Kidney (tissue), 14 donors: ENCODE measurements around the gene PEX10. TPM values are rescaled to one million over a fixed set of nuclear protein-coding genes. Genes with fewer than 3 reads are reported as not detected.
A peak's percentile ranks its signal among the peaks of the same experiment; 100 is the strongest.

Experiments
- DNase-seq, 5 donors: peaks; one replicate each; pipeline ENCODE4 v3.0.0-alpha.2; 2013 to 2020
- FAIRE-seq: peaks from 2 replicates; lab custom pipeline; 2012; peaks lifted over from hg19 to GRCh38; lab: Jason Lieb, UNC
- H3K27ac ChIP-seq, 2 donors: one replicate each; pipeline ENCODE4 v1.7.0; 2013; ENCODE audit warnings: low read depth in 2 of 2, low read length in 2 of 2, inconsistent platforms in 1 of 2
- H3K27me3 ChIP-seq: one replicate; pipeline ENCODE4 v1.7.1; 2013; ENCODE audit warnings: low read length, inconsistent platforms; ENCODE audit not compliant: control insufficient read depth, insufficient read depth
- H3K36me3 ChIP-seq, 3 donors: one replicate each; pipeline versions ENCODE4 v1.7.0 to v1.7.1; 2013; ENCODE audit warnings: low read length in 3 of 3, control low read depth in 1 of 3, inconsistent platforms in 1 of 3; ENCODE audit not compliant: insufficient read depth in 3 of 3, control insufficient read depth in 2 of 3
- H3K4me1 ChIP-seq, 3 donors: one replicate each; pipeline versions ENCODE4 v1.7.0 to v1.7.1; 2013; ENCODE audit warnings: low read length in 3 of 3, inconsistent platforms in 1 of 3, low read depth in 1 of 3; ENCODE audit not compliant: control insufficient read depth in 2 of 3, insufficient read depth in 2 of 3
- H3K4me3 ChIP-seq, 3 donors: one replicate each; pipeline versions ENCODE4 v1.7.0 to v1.8.1; 2013; ENCODE audit warnings: low read length in 3 of 3, control low read depth in 1 of 3, inconsistent platforms in 1 of 3
- H3K9ac ChIP-seq, 3 donors: one replicate each; pipeline versions ENCODE4 v1.7.0 to v1.7.1; 2013; ENCODE audit warnings: low read length in 3 of 3, control low read depth in 1 of 3, inconsistent platforms in 1 of 3
- H3K9me3 ChIP-seq, 3 donors: one replicate each; pipeline versions ENCODE4 v1.7.0 to v1.7.1; 2013; ENCODE audit warnings: low read length in 3 of 3, control low read depth in 1 of 3, inconsistent platforms in 1 of 3; ENCODE audit not compliant: control insufficient read depth in 2 of 3, insufficient read depth in 1 of 3
- CTCF ChIP-seq: IDR thresholded peaks from 3 replicates; pipeline ENCODE4 v1.5.1; 2012; ENCODE audit warnings: mild to moderate bottlenecking, moderate library complexity, borderline replicate concordance; ENCODE audit not compliant: insufficient read depth; ENCODE audit errors: extremely low read depth
- intact Hi-C: fragments of 100-400 bp; cut with DNase I; formaldehyde crosslinking; loops from one replicate; pipeline ENCODE4 v1.11.1; 2022
- polyA plus RNA-seq: library from polyadenylated mRNA; stranded (reverse); fragments of 350-450 nt; fragmentation: Illumina TruSeq; extraction: RNeasy Lipid Tissue Mini Kit (QIAGEN cat#74804); gene quantifications from one replicate; pipeline ENCODE4 v1.2.3, GENCODE V29; 2014; ENCODE audit warnings: low read depth, low replicate concordance; ENCODE audit not compliant: insufficient read depth
- total RNA-seq: library from RNA; stranded (reverse); fragmentation: NEBNext Ultra II Directional; extraction: Animal tissue kit (Norgen Biotek cat#: 25700); gene quantifications from one replicate; pipeline ENCODE4 v1.2.1, GENCODE V29; 2021
- donor health status: control.
- donor health status: control.
- donor health status: control.
- donor health status: control.
- donor health status: control.
- donor health status: DM: yes; HTN: yes; CAD: no.
- donor health status: Normal renal cell carcinoma (clear cell type).

PEX10 gene
- total and polyA plus RNA-seq, 2 donors from 2014 or later: 25.6 to 26.8 TPM

DNA sequence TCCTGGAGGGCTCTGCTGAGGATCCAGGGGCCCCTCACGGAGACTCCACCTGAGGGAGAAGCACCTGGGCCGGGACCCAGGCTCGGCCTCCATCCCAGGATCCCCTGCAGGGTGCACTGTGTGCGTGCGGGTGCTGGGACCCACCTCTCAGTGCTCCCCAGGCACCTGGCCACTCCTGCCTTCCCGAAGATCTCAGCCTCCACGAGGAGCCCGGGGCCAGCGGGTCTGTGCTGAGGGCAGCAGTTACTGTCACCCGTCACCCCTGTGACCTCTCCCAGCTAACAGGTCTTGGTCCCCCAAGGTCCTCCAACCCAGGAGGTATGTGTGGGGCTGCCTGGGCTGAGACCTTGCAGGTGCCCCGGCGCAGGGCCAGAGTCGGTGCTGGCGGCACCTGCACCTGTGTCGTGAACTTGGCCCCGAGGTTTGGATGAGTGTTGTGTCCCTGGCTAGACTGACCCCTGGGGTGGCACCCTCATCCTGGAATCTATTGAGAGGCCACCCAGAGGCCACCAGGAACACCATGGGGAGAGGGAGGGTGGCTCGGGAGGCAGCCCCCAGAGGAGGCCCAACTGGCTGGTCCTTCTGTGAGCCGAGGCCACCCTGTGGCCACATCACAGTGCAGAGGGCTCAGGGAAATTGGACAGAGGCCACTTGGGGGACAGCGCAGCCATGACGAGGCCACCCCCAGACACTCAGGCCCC lies 38.7 kb downstream of the PEX10 start:
- Histone ChIP-seq H3K4me3 (no peak overlapping the region), H3K27me3 (no peaks in the 10 kb centered on the region), H3K36me3 (peaks cover 0 to 8% (median 2%) of the 10 kb centered on the region in 3 donors), H3K27ac (no peak overlapping the region), H3K4me1 (no peaks in the 10 kb centered on the region), H3K9me3 (no peaks in the 10 kb centered on the region), H3K9ac (no peak overlapping the region)
- no peak for TF ChIP-seq CTCF
- intact Hi-C loops: no loop called here
- no peak for FAIRE-seq
- DNase-seq: peak in 1 of 5 donors; percentile 73

DNA sequence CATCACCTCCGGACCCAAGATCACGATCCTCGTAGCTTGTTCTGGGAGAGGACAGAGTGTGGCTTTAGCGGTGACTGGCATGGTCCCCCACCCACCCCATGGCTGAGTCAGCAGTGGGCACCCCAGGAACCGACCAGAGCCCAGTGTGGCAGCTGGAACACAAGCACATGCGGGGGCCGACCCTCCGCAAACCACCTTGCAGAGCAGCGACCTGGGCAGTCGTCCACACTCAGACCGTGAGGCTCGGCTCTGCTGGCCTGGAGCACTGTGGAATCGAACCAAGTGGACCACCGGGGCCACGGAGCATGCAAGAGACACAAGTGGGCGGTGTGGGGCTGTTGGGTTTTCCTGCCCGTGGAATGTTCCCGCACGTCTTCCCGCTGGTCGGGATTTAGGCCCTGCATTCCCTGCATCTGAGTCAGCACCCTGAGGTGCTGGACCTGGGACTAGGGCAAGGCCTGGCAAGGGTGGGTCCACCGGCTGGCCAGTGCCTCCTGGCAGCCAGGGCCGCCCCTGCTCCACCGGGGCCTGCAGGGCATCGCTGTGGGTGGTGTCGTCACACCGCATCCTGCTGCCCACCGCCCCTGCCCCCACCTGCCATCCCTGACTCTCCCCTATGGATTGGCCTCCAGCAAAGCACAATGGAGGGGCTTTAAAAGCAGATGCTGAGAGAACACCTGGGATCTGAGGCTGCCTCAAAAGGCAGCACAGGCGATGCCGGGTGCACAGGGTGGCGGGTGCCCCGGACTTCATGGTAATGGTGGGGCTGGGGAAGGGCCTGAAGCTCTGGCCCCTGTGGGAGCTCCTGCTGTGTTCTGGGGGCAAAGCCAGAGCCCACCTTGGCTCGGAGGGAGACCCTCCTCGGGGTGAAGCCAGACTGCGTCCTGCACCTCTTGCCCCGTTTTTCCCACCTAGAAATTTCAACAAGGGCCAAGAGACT lies 39.5 kb downstream of the PEX10 start:
- H3K4me3 ChIP-seq: no peak overlapping the region
- no peaks in the 10 kb centered on the region for H3K4me1 ChIP-seq
- no peaks in the 10 kb centered on the region for H3K9me3 ChIP-seq
- no peak overlapping the region for H3K27ac ChIP-seq
- FAIRE-seq (no peak), DNase-seq (peak in 1 of 5 donors; percentile 65)
- intact Hi-C loops: no loop called here
- H3K27me3 ChIP-seq: no peaks in the 10 kb centered on the region
- no peak overlapping the region for H3K9ac ChIP-seq
- no peak for TF ChIP-seq CTCF
- H3K36me3 ChIP-seq: peaks cover 0 to 8% (median 2%) of the 10 kb centered on the region in 3 donors

GRCh38 chr1:2368053-2368744 lies 44.2 kb downstream of the PEX10 start:
- DNase-seq (peak in 1 of 5 donors; percentile 14), FAIRE-seq (no peak)
- no peak overlapping the region for H3K27ac ChIP-seq
- H3K9me3 ChIP-seq: peaks cover 0 to 4% (median 0%) of the 10 kb centered on the region in 3 donors
- H3K9ac ChIP-seq: no peak overlapping the region
- intact Hi-C loops: no loop called here
- H3K4me1 ChIP-seq: no peaks in the 10 kb centered on the region
- TF ChIP-seq CTCF: no peak
- no peaks in the 10 kb centered on the region for H3K27me3 ChIP-seq
- no peak overlapping the region for H3K4me3 ChIP-seq
- H3K36me3 ChIP-seq: peaks cover 0 to 8% (median 2%) of the 10 kb centered on the region in 3 donors
